B cell (primary cell): ENCODE data around the gene PGP. TPM values are rescaled to one million over a fixed set of nuclear protein-coding genes. Genes with fewer than 3 reads are reported as not detected.
A peak's percentile ranks its signal among the peaks of the same experiment; 100 is the strongest.

ENCODE experiments used
- ATAC-seq: fragments of 200-7000 bp; cut with Tn5 transposase; one replicate; pipeline ENCODE4 v1.10.0; 2021; ENCODE audit warnings: low read depth, mild to moderate bottlenecking, moderate number of reproducible peaks, moderate library complexity
- CTCF ChIA-PET: fragments of 350-600 bp; sonication (Branson Sonifier 250); formaldehyde crosslinking; loops from one replicate; lab custom pipeline; 2021; ENCODE audit warnings: antibody characterized with exemption, inconsistent platforms; lab: Charles Lee
- POLR2A ChIA-PET: fragments of 350-600 bp; sonication (Branson Sonifier 250); formaldehyde crosslinking; loops from one replicate; lab custom pipeline; 2021; ENCODE audit warnings: antibody characterized with exemption; lab: Charles Lee
- DNase-seq: peaks from one replicate; pipeline ENCODE4 v3.0.0; 2013
- H2AFZ ChIP-seq: 2 replicates; pipeline ENCODE4 v1.6.1; 2012; ENCODE audit warnings: mild to moderate bottlenecking, low read depth, low read length; ENCODE audit not compliant: insufficient read depth, poor library complexity, severe bottlenecking
- H3K27ac ChIP-seq, 2 donors: 1 replicate in 1 of 2; 2 replicates in 1 of 2; pipeline ENCODE4 v1.5.1; 2012 to 2013; ENCODE audit warnings: low read length in 2 of 2, mild to moderate bottlenecking in 2 of 2, moderate library complexity in 1 of 2
- H3K27me3 ChIP-seq, 4 experiments: fragments of 200-600 bp in 1 of 4; sonication (generic) in 1 of 4; replicated peaks in 1 of 4; 1 replicate in 2 of 4; 2 replicates in 2 of 4; pipeline versions ENCODE4 v1.6.1 to v1.7.0; 2013 to 2016; ENCODE audit warnings: low read length in 3 of 4, mild to moderate bottlenecking in 2 of 4, mixed read lengths in 1 of 4, moderate library complexity in 1 of 4; ENCODE audit not compliant: insufficient read depth in 4 of 4, control insufficient read depth in 3 of 4; ENCODE audit errors: control extremely low read depth in 1 of 4
- H3K36me3 ChIP-seq, 2 experiments: replicated peaks in 1 of 2; 1 replicate in 1 of 2; 2 replicates in 1 of 2; pipeline versions ENCODE4 v1.6.1 to v1.7.1; 2013; ENCODE audit warnings: low read length in 1 of 2; ENCODE audit not compliant: insufficient read depth in 2 of 2, control insufficient read depth in 1 of 2; ENCODE audit errors: control extremely low read depth in 1 of 2, extremely low read depth in 1 of 2
- H3K4me1 ChIP-seq, 2 donors: fragments of 200-600 bp in 1 of 2; sonication (generic) in 1 of 2; 1 replicate in 1 of 2; 2 replicates in 1 of 2; pipeline versions ENCODE4 v1.5.1 to v1.6.1; 2013 to 2017; ENCODE audit warnings: low read length in 2 of 2; ENCODE audit not compliant: control insufficient read depth in 2 of 2, insufficient read depth in 2 of 2
- H3K4me2 ChIP-seq: replicated peaks from 2 replicates; pipeline ENCODE3; 2012; ENCODE audit warnings: mild to moderate bottlenecking, low read depth, low read length; ENCODE audit not compliant: poor library complexity, severe bottlenecking
- H3K4me3 ChIP-seq, 5 experiments: fragments of 200-600 bp in 1 of 5; sonication (generic) in 1 of 5; 1 replicate in 3 of 5; 2 replicates in 2 of 5; pipeline versions ENCODE4 v1.5.1 to v1.7.0; 2011 to 2016; ENCODE audit warnings: low read length in 4 of 5, mild to moderate bottlenecking in 4 of 5, low read depth in 2 of 5, control low read depth in 1 of 5, moderate library complexity in 1 of 5; ENCODE audit not compliant: insufficient read depth in 1 of 5; ENCODE audit errors: control extremely low read depth in 1 of 5, extremely low read depth in 1 of 5
- H3K79me2 ChIP-seq: fragments of 200-600 bp; sonication (generic); one replicate; pipeline ENCODE4 v1.6.0; 2016; ENCODE audit warnings: low read length; ENCODE audit not compliant: control insufficient read depth, insufficient read depth
- H3K9ac ChIP-seq: fragments of 200-600 bp; sonication (generic); 2 replicates; pipeline ENCODE4 v1.6.1; 2017; ENCODE audit warnings: mild to moderate bottlenecking, low read length, moderate library complexity
- H3K9me3 ChIP-seq, 3 donors: one replicate each; pipeline versions ENCODE4 v1.6.1 to v1.7.1; 2013; ENCODE audit warnings: low read length in 2 of 3; ENCODE audit not compliant: control insufficient read depth in 2 of 3, insufficient read depth in 1 of 3; ENCODE audit errors: control extremely low read depth in 1 of 3
- H4K20me1 ChIP-seq: 2 replicates; pipeline ENCODE4 v1.6.0; 2012; ENCODE audit warnings: mild to moderate bottlenecking, low read length; ENCODE audit not compliant: insufficient read depth, control insufficient read depth, poor library complexity, severe bottlenecking
- H3K27ac Mint-ChIP-seq: one replicate; pipeline ENCODE4 v1.8.0; 2021; ENCODE audit warnings: mixed read lengths
- H3K27me3 Mint-ChIP-seq: one replicate; pipeline ENCODE4 v1.8.0; 2021; ENCODE audit warnings: mixed read lengths
- H3K4me1 Mint-ChIP-seq: one replicate; pipeline ENCODE4 v1.8.0; 2021; ENCODE audit warnings: mixed read lengths
- H3K4me3 Mint-ChIP-seq: one replicate; pipeline ENCODE4 v1.8.0; 2021; ENCODE audit warnings: mixed read lengths
- H3K9me3 Mint-ChIP-seq: one replicate; pipeline ENCODE4 v1.8.0; 2022; ENCODE audit warnings: mixed read lengths; ENCODE audit not compliant: insufficient read depth
- EZH2 ChIP-seq: IDR thresholded peaks from 2 replicates; pipeline ENCODE4 v1.6.1; 2012; ENCODE audit warnings: borderline replicate concordance, low read depth, mild to moderate bottlenecking, moderate library complexity, low read length; ENCODE audit not compliant: insufficient read depth, poor library complexity, severe bottlenecking
- WGBS: methylation state at CpG from one replicate; pipeline ENCODE4 v1.1.5; 2013; ENCODE audit warnings: missing lambda C conversion rate; ENCODE audit not compliant: insufficient coverage; 5-methylcytosine and 5-hydroxymethylcytosine counted together
- intact Hi-C: fragments of 100-400 bp; cut with micrococcal nuclease; formaldehyde crosslinking; loops from one replicate; pipeline ENCODE4 v1.10.0; 2022
- polyA plus RNA-seq: library from polyadenylated mRNA; depleted of rRNA; stranded (reverse); fragments of >200 nt; gene quantifications from 2 replicates; pipeline ENCODE4 v1.2.3, GENCODE V29; 2012
- total RNA-seq, 2 donors: library from RNA; stranded (reverse); fragments of 120-200 nt in 1 of 2; gene quantifications; 1 replicate in 1 of 2; 2 replicates in 1 of 2; pipeline versions ENCODE4 v1.2.3 to v1.2.4, GENCODE V29; 2013 to 2022
- TF ChIP-seq, protein P1 (sequence below): fragments of 200-600 bp; IDR thresholded peaks from one replicate; pipeline ENCODE4 v1.8.0; 2022; ENCODE audit warnings: antibody characterized with exemption, mild to moderate bottlenecking

The PGP gene
- total and polyA plus RNA-seq, 2 donors (not counting 1 experiment from before 2014, with no cell fraction given): 15.4 to 16.5 TPM

DNA sequence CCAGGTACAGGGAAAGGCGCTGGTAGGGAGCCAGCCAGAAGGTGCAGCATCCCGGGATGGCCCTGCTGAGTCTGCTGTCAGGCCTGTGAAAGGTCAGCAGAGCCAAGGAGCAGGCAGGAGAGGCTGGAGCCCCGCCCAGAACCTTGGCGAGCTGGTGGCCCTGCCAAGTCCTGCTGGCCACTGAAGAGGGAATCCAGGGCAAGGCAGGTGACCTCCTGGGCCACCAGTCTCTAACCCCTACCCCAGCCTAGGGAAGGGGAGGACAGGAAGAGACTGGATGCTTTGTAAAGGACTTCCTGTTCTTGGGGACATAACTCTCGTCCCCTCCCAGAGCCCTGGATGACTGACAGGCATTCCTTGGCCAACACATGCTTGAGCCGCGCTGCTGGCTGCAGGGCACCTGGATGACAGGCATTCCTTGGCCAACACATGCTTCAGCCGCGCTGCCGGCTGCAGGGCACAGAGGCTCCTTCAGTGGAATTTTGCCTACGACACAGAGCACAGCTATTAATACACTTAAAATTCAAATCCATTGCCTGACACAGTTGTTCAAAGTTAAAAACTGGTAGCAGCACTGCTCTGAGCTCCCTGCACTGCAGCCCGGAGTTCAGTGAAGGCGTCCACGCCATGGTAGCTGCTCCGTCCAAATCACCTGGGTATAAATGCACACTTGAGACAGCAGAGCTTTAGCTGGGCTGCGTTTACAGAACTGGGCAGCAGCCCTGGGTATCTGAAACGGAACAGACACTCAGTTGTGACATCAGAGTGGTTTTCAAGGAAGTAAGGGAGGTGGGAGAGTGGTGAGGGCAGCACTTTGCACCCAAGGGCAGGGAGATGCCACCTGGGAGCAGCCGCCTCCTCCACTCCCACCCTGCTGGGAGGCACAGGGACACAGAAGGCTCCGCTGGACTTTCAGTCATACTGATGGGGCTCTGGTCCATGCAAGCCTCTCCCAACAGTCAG lies 2.0 kb downstream of the PGP start:
- WGBS: 92% methylated on average over 19 of the region's 19 CpGs
- Histone ChIP-seq H3K27ac (no peak overlapping the region), H3K27me3 (no peaks in the 10 kb centered on the region), H3K79me2 (peaks cover 11% of the 10 kb centered on the region), H3K4me1 (peaks cover 10 to 18% of the 10 kb centered on the region in 2 donors), H4K20me1 (peaks cover 11% of the 10 kb centered on the region), H3K9ac (no peak overlapping the region), H3K36me3 (peaks cover 0 to 28% of the 10 kb centered on the region in 2 experiments), H3K4me3 (no peak overlapping the region), H3K4me2 (peak overlapping the region; percentile 97), H3K9me3 (no peaks in the 10 kb centered on the region), H2AFZ (no peak overlapping the region)
- TF ChIP-seq EZH2: no peak
- TF ChIP-seq, protein P1, sequence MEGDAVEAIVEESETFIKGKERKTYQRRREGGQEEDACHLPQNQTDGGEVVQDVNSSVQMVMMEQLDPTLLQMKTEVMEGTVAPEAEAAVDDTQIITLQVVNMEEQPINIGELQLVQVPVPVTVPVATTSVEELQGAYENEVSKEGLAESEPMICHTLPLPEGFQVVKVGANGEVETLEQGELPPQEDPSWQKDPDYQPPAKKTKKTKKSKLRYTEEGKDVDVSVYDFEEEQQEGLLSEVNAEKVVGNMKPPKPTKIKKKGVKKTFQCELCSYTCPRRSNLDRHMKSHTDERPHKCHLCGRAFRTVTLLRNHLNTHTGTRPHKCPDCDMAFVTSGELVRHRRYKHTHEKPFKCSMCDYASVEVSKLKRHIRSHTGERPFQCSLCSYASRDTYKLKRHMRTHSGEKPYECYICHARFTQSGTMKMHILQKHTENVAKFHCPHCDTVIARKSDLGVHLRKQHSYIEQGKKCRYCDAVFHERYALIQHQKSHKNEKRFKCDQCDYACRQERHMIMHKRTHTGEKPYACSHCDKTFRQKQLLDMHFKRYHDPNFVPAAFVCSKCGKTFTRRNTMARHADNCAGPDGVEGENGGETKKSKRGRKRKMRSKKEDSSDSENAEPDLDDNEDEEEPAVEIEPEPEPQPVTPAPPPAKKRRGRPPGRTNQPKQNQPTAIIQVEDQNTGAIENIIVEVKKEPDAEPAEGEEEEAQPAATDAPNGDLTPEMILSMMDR: no peak
- intact Hi-C loops: no loop called here
- no peak for ATAC-seq
- no peak for DNase-seq
- POLR2A ChIA-PET: no interaction called here
- H3K9me3 Mint-ChIP-seq: no peaks in the 10 kb centered on the region
- H3K27me3 Mint-ChIP-seq: no peaks in the 10 kb centered on the region
- H3K4me3 Mint-ChIP-seq: peak overlapping the region; percentile 78
- CTCF ChIA-PET: no interaction called here
- peak overlapping the region; percentile 50 for H3K27ac Mint-ChIP-seq
- H3K4me1 Mint-ChIP-seq: peaks cover 18% of the 10 kb centered on the region

DNA sequence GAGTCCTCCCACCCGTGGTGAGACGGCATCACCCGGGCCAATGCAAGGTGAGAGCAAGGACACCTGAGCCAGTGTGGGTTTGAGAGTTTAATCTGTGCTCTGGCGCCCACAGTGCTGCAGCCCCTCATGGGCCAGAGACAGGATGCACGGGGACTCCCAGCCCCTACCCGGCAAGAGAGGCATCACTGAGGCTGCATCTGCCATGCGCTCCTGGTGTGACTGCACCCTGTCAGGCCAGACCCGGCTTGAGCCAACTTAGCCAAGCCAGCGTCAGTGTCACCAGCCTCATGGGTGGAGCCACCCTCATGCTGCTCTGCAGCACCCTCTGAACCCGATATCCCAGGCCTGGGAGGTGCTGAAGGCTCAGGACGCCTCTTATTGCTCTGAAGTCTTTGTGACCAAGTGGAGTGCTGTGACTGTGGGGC lies 2.7 kb downstream of the PGP start:
- TF ChIP-seq EZH2: no peak
- TF ChIP-seq, protein P1: no peak
- 97% methylated on average over 8 of the region's 11 CpGs for WGBS
- H3K36me3 ChIP-seq: peaks cover 0 to 35% of the 10 kb centered on the region in 2 experiments
- H3K27me3 ChIP-seq: no peaks in the 10 kb centered on the region
- H3K4me1 ChIP-seq: peaks cover 10 to 19% of the 10 kb centered on the region in 2 donors
- peaks cover 14% of the 10 kb centered on the region for H3K79me2 ChIP-seq
- Mint-ChIP-seq H3K9me3 (no peaks in the 10 kb centered on the region), H3K27me3 (no peaks in the 10 kb centered on the region), H3K4me1 (peaks cover 25% of the 10 kb centered on the region), H3K4me3 (no peak overlapping the region), H3K27ac (peak overlapping the region; percentile 50)
- ChIA-PET POLR2A (interaction anchor here (0.7 kb wide), 1 partner anchor 10 kb away, joined by 3 read pairs; no protein-coding TSS in a partner anchor), CTCF (interaction anchor here (1.0 kb wide), 1 partner anchor 17 kb away, joined by 3 read pairs; no protein-coding TSS in a partner anchor)
- intact Hi-C loops: no loop called here
- H3K4me3 ChIP-seq: no peak overlapping the region
- no peak overlapping the region for H2AFZ ChIP-seq
- ATAC-seq: no peak
- H3K9me3 ChIP-seq: no peaks in the 10 kb centered on the region
- H3K4me2 ChIP-seq: no peak overlapping the region
- H3K9ac ChIP-seq: no peak overlapping the region
- no peak overlapping the region for H3K27ac ChIP-seq
- DNase-seq: no peak
- peaks cover 11% of the 10 kb centered on the region for H4K20me1 ChIP-seq
